ENCODE data around the gene TSPO. TPM values are rescaled to one million over a fixed set of nuclear protein-coding genes. Genes with fewer than 3 reads are reported as not detected.

Gene TSPO
- total and polyA plus RNA-seq, 2 experiments from 2014 or later, result 34.6 to 44.7 TPM

GRCh38 chr22:43152003-43152356 lies 621 bp downstream of the TSPO start:
- H3K4me1 Mint-ChIP-seq, result peaks cover 2% of the 10 kb centered on the region
- Histone ChIP-seq H3K27ac (ENCODE audit: low read depth) (no peak overlapping the region), H3F3A (replicated peaks; ENCODE audit: low read depth) (no peaks in the 10 kb centered on the region; the same call in 1 of the 2 replicates), H2AFZ (peak overlapping the region; percentile 97), H3K4me3 (peak overlapping the region; percentile 65), H3K36me3 (ENCODE audit: insufficient read depth) (no peaks in the 10 kb centered on the region), H4K20me1 (replicated peaks; ENCODE audit: insufficient read depth) (no peaks in the 10 kb centered on the region), H3K4me2 (peak overlapping the region; percentile 86), H3K79me2 (replicated peaks; ENCODE audit: insufficient read depth) (no peaks in the 10 kb centered on the region), H3K27me3 (ENCODE audit: insufficient read depth) (peaks cover 17% of the 10 kb centered on the region), H3K4me1 (ENCODE audit: insufficient read depth) (no peaks in the 10 kb centered on the region), H3K9me2 (ENCODE audit: insufficient read depth) (no peaks in the 10 kb centered on the region)
- DNase-seq (ENCODE audit: low spot score), result peak; percentile 40
- no peak overlapping the region for H3K27ac Mint-ChIP-seq
- no peak for TF ChIP-seq ZNF114 (CRISPR knock-in tag; IDR thresholded peaks at IDR 0.05)
- H3K27me3 Mint-ChIP-seq (ENCODE audit: insufficient read depth, low read depth, poor library complexity), result peaks cover 20% of the 10 kb centered on the region
- no peaks in the 10 kb centered on the region for H3K9me3 Mint-ChIP-seq
- H3K4me3 Mint-ChIP-seq, result peak overlapping the region; percentile 78
- no peaks in the 10 kb centered on the region for H3K36me3 Mint-ChIP-seq (ENCODE audit: low read depth)
- ATAC-seq, result peak; percentile 69

GRCh38 chr22:43152357-43153071 lies 1.2 kb downstream of the TSPO start:
- DNase-seq (ENCODE audit: low spot score) (no peak), ATAC-seq (peak; percentile 41)
- H3K4me3 ChIP-seq, result peak overlapping the region; percentile 65
- H2AFZ ChIP-seq, result peak overlapping the region; percentile 97
- no peaks in the 10 kb centered on the region for H3K36me3 ChIP-seq (ENCODE audit: insufficient read depth)
- peak overlapping the region; percentile 78 for H3K4me3 Mint-ChIP-seq
- no peaks in the 10 kb centered on the region for H3K4me1 ChIP-seq (ENCODE audit: insufficient read depth)
- H3K9me3 Mint-ChIP-seq, result no peaks in the 10 kb centered on the region
- H4K20me1 ChIP-seq (replicated peaks; ENCODE audit: insufficient read depth), result no peaks in the 10 kb centered on the region
- TF ChIP-seq ZNF114 (CRISPR knock-in tag; IDR thresholded peaks at IDR 0.05), result no peak
- TF ChIP-seq ZNF331 (CRISPR knock-in tag; IDR thresholded peaks at IDR 0.05; ENCODE audit: low read depth), result no peak
- TF ChIP-seq CREB1 (CRISPR knock-in tag; IDR thresholded peaks at IDR 0.05; ENCODE audit: low read depth), result no peak
- TF ChIP-seq ETS1 (IDR thresholded peaks at IDR 0.05), result no peak
- no peak for TF ChIP-seq EZH2phosphoT487 (IDR thresholded peaks at IDR 0.05; ENCODE audit: unreplicated experiment)
- no peak for TF ChIP-seq REST (IDR thresholded peaks at IDR 0.05; ENCODE audit: unreplicated experiment)
- no peak for TF ChIP-seq EZH2 (IDR thresholded peaks at IDR 0.05; ENCODE audit: low read depth, unreplicated experiment)
- H3K27me3 Mint-ChIP-seq (ENCODE audit: insufficient read depth, low read depth, poor library complexity), result peaks cover 20% of the 10 kb centered on the region
- no peak overlapping the region for H3K27ac Mint-ChIP-seq
- peak overlapping the region; percentile 86 for H3K4me2 ChIP-seq
- H3F3A ChIP-seq (replicated peaks; ENCODE audit: low read depth), result no peaks in the 10 kb centered on the region; the same call in 1 of the 2 replicates
- H3K27me3 ChIP-seq (ENCODE audit: insufficient read depth), result peaks cover 17% of the 10 kb centered on the region
- no peaks in the 10 kb centered on the region for H3K79me2 ChIP-seq (replicated peaks; ENCODE audit: insufficient read depth)
- no peaks in the 10 kb centered on the region for H3K36me3 Mint-ChIP-seq (ENCODE audit: low read depth)
- no peak overlapping the region for H3K27ac ChIP-seq (ENCODE audit: low read depth)
- H3K4me1 Mint-ChIP-seq, result peaks cover 2% of the 10 kb centered on the region
- no peaks in the 10 kb centered on the region for H3K9me2 ChIP-seq (ENCODE audit: insufficient read depth)
